ENCODE data around the gene SYT14. TPM values are rescaled to one million over a fixed set of nuclear protein-coding genes. Genes with fewer than 3 reads are reported as not detected.

Gene SYT14
- polyA plus RNA-seq, 2 of the 4 experiments (the other 2 are of a cell fraction): 0.01 to 0.06 TPM

- ATAC-seq (no peak), FAIRE-seq (no peak), DNase-seq (ENCODE audit: low read depth in 1 of 2, low spot score in 1 of 2) (no peak)
- POLR2A ChIA-PET: no interaction called here
- H3K4me1 ChIP-seq: no peaks in the 10 kb centered on the region
- no peak overlapping the region for H3K4me2 ChIP-seq
- no peaks in the 10 kb centered on the region for H3K9me3 ChIP-seq
- H3K4me3 ChIP-seq: no peak overlapping the region
- H3K27ac ChIP-seq: no peak overlapping the region
- no peak for TF ChIP-seq RFX5 (IDR thresholded peaks at IDR 0.05)
- CTCF ChIA-PET: interaction anchor here (1.0 to 1.3 kb wide), 2 partner anchors 30 to 355 kb away, joined by 3 read pairs; no protein-coding TSS in a partner anchor
These were observed 13.6 kb upstream of the SYT14 start for GRCh38 chr1:209924390-209924789.

GRCh38 chr1:209926045-209926444 is 12.0 kb upstream of the SYT14 start:
- POLR2A ChIA-PET: no interaction called here
- DNase-seq (ENCODE audit: low read depth in 1 of 2, low spot score in 1 of 2) (no peak), ATAC-seq (no peak), FAIRE-seq (no peak)
- whole genome bisulfite sequencing (ENCODE audit: missing lambda C conversion rate): 2% methylated on average over 3 of the region's 3 CpGs
- Histone ChIP-seq H3K4me1 (no peaks in the 10 kb centered on the region), H3K27ac (no peak overlapping the region), H3K9me3 (no peaks in the 10 kb centered on the region), H3K4me3 (no peak overlapping the region), H3K4me2 (no peak overlapping the region)
- TF ChIP-seq ZC3H11A (IDR thresholded peaks at IDR 0.05) (no peak), BHLHE40 (IDR thresholded peaks at IDR 0.05; ENCODE audit: low read depth, low read length) (no peak), ATOH8 (CRISPR knock-in tag; IDR thresholded peaks at IDR 0.05; ENCODE audit: low read depth) (no peak), JUNB (IDR thresholded peaks at IDR 0.05) (no peak), KDM5A (IDR thresholded peaks at IDR 0.05) (no peak)
- CTCF ChIA-PET: interaction anchor here (1.7 kb wide), 1 partner anchor 50 kb away, joined by 6 read pairs; no protein-coding TSS in a partner anchor

- no peak overlapping the region for H3K4me2 ChIP-seq
- ChIA-PET CTCF (interaction anchor here (1.0 kb wide), 1 partner anchor 73 kb away, joined by 3 read pairs; no protein-coding TSS in a partner anchor), POLR2A (no interaction called here)
- FAIRE-seq (no peak), ATAC-seq (no peak), DNase-seq (ENCODE audit: low read depth in 1 of 2, low spot score in 1 of 2) (no peak)
- H3K4me3 ChIP-seq: no peak overlapping the region
- H3K4me1 ChIP-seq: no peaks in the 10 kb centered on the region
- no peaks in the 10 kb centered on the region for H3K9me3 ChIP-seq
- no peak overlapping the region for H3K27ac ChIP-seq
- TF ChIP-seq CEBPB (IDR thresholded peaks at IDR 0.05) (no peak), ZSCAN20 (CRISPR knock-in tag; IDR thresholded peaks at IDR 0.05) (no peak), HMGXB4 (CRISPR knock-in tag; IDR thresholded peaks at IDR 0.05; ENCODE audit: borderline replicate concordance) (no peak), MAX (IDR thresholded peaks at IDR 0.05) (no peak), NFE2L2 (conservative IDR thresholded peaks at IDR 0.05; ENCODE audit: low read length) (no peak), HEYL (CRISPR knock-in tag; IDR thresholded peaks at IDR 0.05) (no peak), HOXA7 (CRISPR knock-in tag; IDR thresholded peaks at IDR 0.05) (no peak), HOXB13 (CRISPR knock-in tag; IDR thresholded peaks at IDR 0.05; ENCODE audit: low read depth) (no peak), E2F6 (IDR thresholded peaks at IDR 0.05; ENCODE audit: borderline replicate concordance, low read depth) (no peak), USF2 (IDR thresholded peaks at IDR 0.05) (no peak), CBX8 (IDR thresholded peaks at IDR 0.05) (no peak), MAFK (IDR thresholded peaks at IDR 0.05; ENCODE audit: partially characterized antibody) (no peak)
These were observed 10.6 kb upstream of the SYT14 start for GRCh38 chr1:209927466-209927865.

- H3K9me3 ChIP-seq: no peaks in the 10 kb centered on the region
- CTCF ChIA-PET: no interaction called here
- no peak for DNase-seq (ENCODE audit: low read depth in 1 of 2, low spot score in 1 of 2)
- ATAC-seq: no peak
- H3K4me1 ChIP-seq: no peaks in the 10 kb centered on the region
- H3K4me3 ChIP-seq: no peak overlapping the region
- H3K4me2 ChIP-seq: no peak overlapping the region
- FAIRE-seq: peak; percentile 13
- H3K27ac ChIP-seq: no peak overlapping the region
- POLR2A ChIA-PET: no interaction called here
- TF ChIP-seq BHLHE40 (IDR thresholded peaks at IDR 0.05; ENCODE audit: low read depth, low read length) (no peak), HDAC2 (IDR thresholded peaks at IDR 0.05) (no peak), ZNF302 (CRISPR knock-in tag; IDR thresholded peaks at IDR 0.05) (no peak), REST (IDR thresholded peaks at IDR 0.05) (no peak), KDM1A (IDR thresholded peaks at IDR 0.05; ENCODE audit: low read depth) (no peak), EHMT2 (IDR thresholded peaks at IDR 0.05; ENCODE audit: low read depth) (no peak), RCOR1 (IDR thresholded peaks at IDR 0.05; ENCODE audit: low read depth, low read length) (no peak), CBX2 (IDR thresholded peaks at IDR 0.05; ENCODE audit: borderline replicate concordance, low read depth) (no peak), ZC3H11A (IDR thresholded peaks at IDR 0.05) (no peak), MYC (IDR thresholded peaks at IDR 0.05; ENCODE audit: borderline replicate concordance, low read length) (no peak), MAFK (IDR thresholded peaks at IDR 0.05; ENCODE audit: partially characterized antibody) (no peak)
These were observed 8.3 kb upstream of the SYT14 start for GRCh38 chr1:209929751-209930150.
